Psoas muscle (tissue), 8 donors: ENCODE measurements around the gene SLC1A2. TPM values are rescaled to one million over a fixed set of nuclear protein-coding genes. Genes with fewer than 3 reads are reported as not detected.

Source experiments
- ATAC-seq, 4 donors: fragments of 200-7000 bp; cut with Tn5 transposase; one replicate each; pipeline ENCODE4 v1.9.1; 2020; ENCODE audit warnings: moderate library complexity in 3 of 4, mild to moderate bottlenecking in 2 of 4
- DNase-seq, 2 donors: peaks; one replicate each; pipeline ENCODE4 v3.0.0-alpha.2; 2020
- H3K27ac ChIP-seq: fragments of 200-600 bp; one replicate; pipeline ENCODE4 v1.8.0; 2022
- H3K27me3 ChIP-seq, 3 donors: fragments of 200-600 bp in 1 of 3; one replicate each; pipeline versions ENCODE4 v1.6.1 to v1.8.0; 2013 to 2022; ENCODE audit warnings: low read length in 2 of 3, mild to moderate bottlenecking in 2 of 3, moderate library complexity in 1 of 3; ENCODE audit not compliant: insufficient read depth in 3 of 3
- H3K36me3 ChIP-seq, 2 donors: fragments of 200-600 bp in 1 of 2; one replicate each; pipeline versions ENCODE4 v1.6.1 to v1.8.0; 2013 to 2022; ENCODE audit warnings: low read depth in 1 of 2, mild to moderate bottlenecking in 1 of 2, moderate library complexity in 1 of 2; ENCODE audit not compliant: insufficient read depth in 1 of 2
- H3K4me1 ChIP-seq: fragments of 200-600 bp; one replicate; pipeline ENCODE4 v1.8.0; 2022
- H3K4me3 ChIP-seq: fragments of 200-600 bp; one replicate; pipeline ENCODE4 v1.8.0; 2022; ENCODE audit warnings: mild to moderate bottlenecking
- H3K9me3 ChIP-seq: fragments of 200-600 bp; one replicate; pipeline ENCODE4 v1.8.0; 2022
- CTCF ChIP-seq: fragments of 200-600 bp; IDR thresholded peaks from one replicate; pipeline ENCODE4 v1.8.0; 2022; ENCODE audit warnings: antibody characterized with exemption
- WGBS, 3 donors: extraction: QIAGEN DNeasy Blood & Tissue Kit; methylation state at CpG; one replicate each; pipeline versions ENCODE4 v1.1.6 to v1.1.7; 2013; 5-methylcytosine and 5-hydroxymethylcytosine counted together
- intact Hi-C, 2 donors: fragments of 100-400 bp; cut with DNase I; formaldehyde crosslinking; loops; one replicate each; pipeline versions ENCODE4 v1.11.0 to v1.14.2; 2022
- polyA plus RNA-seq, 3 donors: library from polyadenylated mRNA; stranded (reverse); fragments of 200-250 nt; gene quantifications; one replicate each; pipeline ENCODE4 v1.2.3, GENCODE V29; 2013
- total RNA-seq, 4 donors: library from RNA; stranded (reverse); fragmentation: NEBNext Ultra II Directional in 2 of 4; extraction: Animal tissue kit (Norgen Biotek cat#: 25700) in 2 of 4; gene quantifications; one replicate each; pipeline versions ENCODE4 v1.2.1 to v1.2.4, GENCODE V29; 2021 to 2023
- donor health status: healthy with polysubstance abuse.
- donor health status: DM: no; HTN: no; CAD: no; lungs with moderate emphysema.
- donor health status: Bipolar disorder and iron deficiency.
- donor health status: healthy.
- donor health status: DM: yes; HTN: yes; CAD: no.
- donor health status: DM: no; HTN: no; CAD: no.
- donor health status: DM: no; HTN: no; CAD: no.
- donor health status: DM: yes; HTN: yes; CAD: no.

Gene SLC1A2
- total and polyA plus RNA-seq, 7 donors = 0.05 to 2.0 (median 0.35) TPM

GRCh38 chr11:35326266-35326879, 93.0 kb downstream of the SLC1A2 start:
- no peak for TF ChIP-seq CTCF
- 73 to 79% (median 76%) methylated on average over 3 of the region's 3 CpGs for WGBS, 3 donors
- no peaks in the 10 kb centered on the region for H3K36me3 ChIP-seq
- no peak overlapping the region for H3K4me3 ChIP-seq
- DNase-seq = no peak
- H3K27me3 ChIP-seq = no peaks in the 10 kb centered on the region
- no peaks in the 10 kb centered on the region for H3K4me1 ChIP-seq
- intact Hi-C loops = no loop called here
- H3K9me3 ChIP-seq = no peaks in the 10 kb centered on the region
- no peak for ATAC-seq
- H3K27ac ChIP-seq = no peak overlapping the region

DNA sequence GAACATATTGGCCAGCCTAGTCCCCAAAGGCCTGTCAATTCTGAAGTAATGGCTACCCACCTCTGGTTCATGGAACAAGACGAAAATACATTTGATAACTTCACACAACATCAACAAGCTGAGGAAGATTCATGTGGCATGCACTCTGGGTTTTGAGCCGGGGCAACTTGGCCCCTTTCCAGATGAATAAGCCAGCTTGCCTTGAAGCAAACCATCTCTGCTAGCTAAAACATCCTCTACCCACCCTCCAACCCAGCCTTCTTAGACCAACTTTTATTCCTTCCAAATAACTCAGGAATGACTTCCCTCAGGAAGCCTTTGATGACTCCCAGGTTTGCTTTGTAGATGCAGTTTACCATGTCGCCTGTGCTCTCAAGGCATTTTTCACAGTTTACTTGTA, 94.4 kb downstream of the SLC1A2 start:
- H3K4me3 ChIP-seq = no peak overlapping the region
- H3K27me3 ChIP-seq = no peaks in the 10 kb centered on the region
- H3K27ac ChIP-seq = no peak overlapping the region
- WGBS, 3 donors = 76 to 82% (median 77%) methylated on average over 3 of the region's 3 CpGs
- TF ChIP-seq CTCF = no peak
- DNase-seq (no peak), ATAC-seq (no peak)
- H3K4me1 ChIP-seq = no peaks in the 10 kb centered on the region
- no peaks in the 10 kb centered on the region for H3K9me3 ChIP-seq
- intact Hi-C loops = no loop called here
- H3K36me3 ChIP-seq = no peaks in the 10 kb centered on the region

DNA sequence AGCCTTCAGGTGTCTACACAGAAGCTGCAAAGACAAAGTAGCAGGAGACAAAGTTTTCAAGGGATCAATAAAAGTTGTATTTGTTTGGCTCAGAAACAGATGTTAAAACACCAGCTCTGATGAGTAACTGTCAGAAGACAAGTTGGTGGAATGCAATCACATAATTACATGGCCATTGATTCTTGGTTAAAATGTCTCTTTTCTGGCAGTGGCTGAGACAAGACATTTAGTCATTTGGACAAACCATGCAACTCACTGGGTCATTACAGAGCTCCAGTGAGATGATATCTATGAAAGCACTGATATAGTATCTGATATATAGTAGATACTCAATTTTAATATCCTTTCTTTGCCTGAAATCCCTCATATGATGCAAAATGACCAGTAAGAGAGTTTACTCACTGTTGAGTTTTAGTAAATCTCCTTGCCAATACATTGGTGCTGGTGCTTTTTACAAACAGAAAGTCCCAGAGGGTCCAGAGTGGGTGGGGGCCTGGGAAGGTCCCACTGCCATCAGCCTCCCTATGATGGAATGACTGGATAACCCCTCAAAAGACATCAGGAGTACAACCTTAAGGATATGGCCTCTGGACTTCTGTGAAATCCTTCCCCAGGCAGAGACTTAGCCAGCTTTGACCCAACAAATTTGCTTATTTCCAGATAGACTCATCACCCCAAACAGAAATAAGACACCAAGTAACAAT, 95.0 kb downstream of the SLC1A2 start:
- Histone ChIP-seq H3K4me3 (no peak overlapping the region), H3K4me1 (no peaks in the 10 kb centered on the region), H3K36me3 (no peaks in the 10 kb centered on the region), H3K9me3 (no peaks in the 10 kb centered on the region), H3K27ac (no peak overlapping the region), H3K27me3 (no peaks in the 10 kb centered on the region)
- no peak for TF ChIP-seq CTCF
- DNase-seq = no peak
- no peak for ATAC-seq
- intact Hi-C loops = no loop called here

- no peak for ATAC-seq
- no peak for TF ChIP-seq CTCF
- Histone ChIP-seq H3K27me3 (no peaks in the 10 kb centered on the region), H3K36me3 (no peaks in the 10 kb centered on the region), H3K4me1 (no peaks in the 10 kb centered on the region), H3K4me3 (no peak overlapping the region), H3K9me3 (no peaks in the 10 kb centered on the region), H3K27ac (no peak overlapping the region)
- DNase-seq = no peak
- WGBS, 3 donors = 79 to 85% (median 80%) methylated on average over 9 of the region's 9 CpGs
- intact Hi-C loops = no loop called here
Measured at GRCh38 chr11:35323076-35323868, 96.1 kb downstream of the SLC1A2 start.
